CD4-positive, alpha-beta T cell treated with Interleukin-4 for 4 hours (primary cell): ENCODE data around the gene AGT.

Experiments used
- DNase-seq: peaks from one replicate; pipeline ENCODE4 v3.0.0-alpha.2; 2020

Gene AGT

GRCh38 chr1:230713915-230714764, at the start of gene AGT:
TSS of gene AGT (minus strand) at chr1:230714122. CDS start at chr1:230710823, 3,299 bp downstream.
- DNase-seq = no peak

- no peak for DNase-seq
Measured at GRCh38 chr1:230761443-230762167, 47.7 kb upstream of the AGT start.

- DNase-seq = no peak
Measured at GRCh38 chr1:230760360-230760827, 46.5 kb upstream of the AGT start.

GRCh38 chr1:230759369-230760065, 45.6 kb upstream of the AGT start:
- no peak for DNase-seq

DNA sequence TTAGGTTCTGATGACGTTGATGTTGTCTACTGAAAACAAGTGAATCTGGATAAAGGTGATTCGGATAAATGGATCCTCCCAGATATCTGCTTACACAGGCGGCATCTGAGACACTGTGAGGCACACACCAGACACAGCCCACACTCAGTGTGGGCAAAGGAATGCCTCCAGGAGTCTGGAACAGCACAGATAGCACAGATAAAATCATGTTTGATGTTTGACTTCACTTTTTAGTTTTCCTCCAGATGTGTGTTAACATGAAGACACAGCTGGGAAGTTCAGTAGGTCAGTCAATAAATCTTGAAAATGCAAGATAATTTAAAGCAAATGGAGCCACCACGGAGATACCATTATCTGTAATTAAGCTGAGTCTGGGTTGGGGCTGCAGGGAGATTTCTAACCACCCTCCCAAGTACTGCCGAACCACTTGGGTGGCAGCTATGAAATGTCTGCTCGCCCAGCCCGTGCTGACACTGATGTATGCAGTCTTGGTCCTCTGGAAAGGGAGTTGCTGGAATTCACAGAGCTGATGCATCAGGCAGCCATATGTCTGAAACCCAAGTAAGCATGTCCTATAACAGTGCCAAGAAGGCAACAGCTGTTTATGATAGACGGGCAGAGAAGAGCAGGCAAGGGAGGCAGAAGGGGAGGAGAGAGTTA, 44.9 kb upstream of the AGT start:
- no peak for DNase-seq

GRCh38 chr1:230757856-230758708, 44.2 kb upstream of the AGT start:
- DNase-seq = no peak

DNA sequence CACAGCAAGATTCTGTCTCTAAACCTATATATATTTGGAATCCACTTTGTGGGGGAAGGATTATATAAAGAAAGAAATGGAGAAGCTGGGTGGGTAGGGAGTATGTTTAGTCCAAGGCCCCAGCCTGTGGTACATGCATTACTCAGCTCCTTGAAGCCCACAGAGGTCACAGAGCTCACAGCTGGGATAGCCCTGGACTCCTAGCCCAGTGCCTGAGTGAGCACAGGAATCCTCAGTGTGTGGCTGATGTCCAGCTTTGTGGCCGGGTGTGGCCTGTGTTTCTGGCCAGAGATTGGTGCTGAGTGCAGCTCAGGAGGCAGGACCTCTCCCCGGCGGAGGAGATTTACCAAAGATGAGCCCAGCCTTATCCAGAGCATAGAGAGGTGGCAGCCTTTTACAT, 40.9 kb upstream of the AGT start:
- no peak for DNase-seq

- peak; percentile 6 for DNase-seq
Measured at GRCh38 chr1:230753586-230754251, 39.8 kb upstream of the AGT start.

DNA sequence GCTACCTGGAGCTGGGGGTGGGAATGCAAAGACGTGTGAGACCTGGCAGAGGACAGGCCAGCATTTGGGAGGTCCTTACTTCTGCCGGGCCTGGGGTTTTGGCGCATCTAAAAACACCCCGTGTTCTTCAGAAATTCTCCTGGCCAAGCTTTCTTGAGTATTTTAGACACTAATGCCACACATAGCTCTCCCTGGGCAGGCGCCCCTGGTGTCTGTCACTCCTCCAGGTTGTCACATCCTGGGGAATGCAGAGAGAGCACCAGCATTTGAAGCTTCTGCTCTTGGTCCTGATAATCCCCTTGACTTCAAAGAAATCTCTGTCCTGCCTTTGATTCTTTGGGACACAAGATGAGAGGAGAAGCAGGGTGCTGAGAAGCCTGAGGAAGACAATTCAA, 39.3 kb upstream of the AGT start:
- no peak for DNase-seq

DNA sequence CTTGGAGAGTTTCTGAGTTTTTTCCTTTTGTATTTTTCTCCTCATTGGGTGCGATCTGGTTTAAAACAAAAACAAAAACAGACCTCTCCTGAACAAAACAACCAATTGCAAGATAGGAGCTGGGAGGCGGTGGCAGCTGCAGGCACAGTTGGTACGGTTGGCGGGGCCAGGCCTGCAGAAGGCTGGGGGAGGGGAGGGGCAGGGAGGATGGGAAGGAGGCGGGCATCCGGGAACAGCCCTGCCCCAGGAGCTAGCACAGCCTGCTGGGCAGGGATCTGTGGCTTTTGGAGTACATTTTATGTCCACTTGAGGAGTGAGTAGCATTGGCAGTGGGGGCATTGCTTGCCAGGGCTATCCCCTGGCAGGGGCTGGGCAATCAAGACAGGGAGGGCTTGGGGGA, 38.5 kb upstream of the AGT start:
- no peak for DNase-seq

DNA sequence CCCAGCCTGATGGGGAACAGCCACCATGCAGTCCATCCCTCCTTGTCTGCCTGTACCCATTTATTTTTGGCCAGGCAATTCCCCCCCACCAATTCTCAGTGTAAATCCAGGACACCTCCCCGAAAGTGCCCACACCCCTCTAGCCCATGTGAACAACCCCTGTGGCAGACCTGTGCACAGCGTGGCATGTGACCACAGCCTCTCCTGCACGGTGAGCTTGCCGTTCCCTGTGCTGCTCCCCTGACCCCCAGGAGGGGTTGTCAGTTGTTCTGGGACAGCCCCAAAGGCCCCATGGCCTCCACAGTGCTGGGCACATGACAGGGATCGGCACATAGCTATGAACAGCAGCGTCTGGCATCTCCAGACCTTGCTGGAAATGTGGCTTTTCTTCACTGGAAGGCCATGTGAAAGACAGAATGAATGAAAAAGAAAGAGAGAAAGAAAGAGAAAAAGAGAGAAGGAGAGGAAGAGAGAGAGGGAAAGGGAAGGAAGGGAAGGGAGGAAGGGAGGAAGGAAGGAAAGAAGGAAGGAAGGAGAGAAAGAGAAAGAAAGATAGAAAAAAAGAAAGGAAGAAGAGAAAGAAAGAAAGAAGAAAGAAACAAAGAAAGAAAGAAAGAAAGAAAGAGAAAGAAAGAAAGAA, 37.2 kb upstream of the AGT start:
- no peak for DNase-seq

DNA sequence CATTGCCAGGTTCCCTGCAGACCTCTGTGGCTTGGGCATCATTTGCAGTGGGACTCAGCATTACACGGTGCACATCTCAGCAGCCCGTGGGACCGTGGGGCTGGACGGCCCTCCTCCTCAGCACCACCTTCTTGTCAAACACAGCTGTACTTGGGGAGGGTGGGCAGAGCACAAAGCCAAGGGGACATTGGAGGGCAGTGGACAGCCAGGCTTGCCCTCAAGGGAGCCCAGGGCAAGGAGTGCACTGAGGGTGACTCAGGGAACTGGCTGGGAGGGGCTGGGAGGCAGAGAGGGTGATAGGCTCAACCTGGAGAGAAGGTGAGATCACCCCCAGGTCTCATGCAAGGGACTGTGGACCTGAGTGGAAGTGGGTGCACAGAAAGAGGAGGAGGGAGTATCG, 36.7 kb upstream of the AGT start:
- DNase-seq = no peak

- DNase-seq = no peak
Measured at GRCh38 chr1:230749635-230750034, 35.7 kb upstream of the AGT start.

DNA sequence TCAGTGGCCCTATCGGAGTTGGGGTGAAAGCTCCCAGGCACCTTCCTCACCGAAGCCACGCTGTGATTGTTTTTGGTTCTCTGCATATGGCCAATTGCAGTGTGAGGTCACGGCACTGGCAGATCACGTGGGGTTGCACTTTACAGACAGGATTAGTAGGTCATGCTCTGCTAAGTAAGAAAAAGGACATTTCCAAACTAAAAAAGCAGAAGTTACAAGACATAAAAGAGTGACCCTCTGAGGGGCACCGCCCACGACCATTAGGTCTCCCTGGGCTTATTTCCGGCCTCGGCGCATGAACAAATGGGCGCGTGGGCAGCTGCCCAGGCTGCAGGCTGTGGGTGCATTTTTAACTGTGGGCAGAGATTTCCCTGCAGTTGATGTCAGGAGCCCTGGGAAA, 35.2 kb upstream of the AGT start:
- no peak for DNase-seq

DNA sequence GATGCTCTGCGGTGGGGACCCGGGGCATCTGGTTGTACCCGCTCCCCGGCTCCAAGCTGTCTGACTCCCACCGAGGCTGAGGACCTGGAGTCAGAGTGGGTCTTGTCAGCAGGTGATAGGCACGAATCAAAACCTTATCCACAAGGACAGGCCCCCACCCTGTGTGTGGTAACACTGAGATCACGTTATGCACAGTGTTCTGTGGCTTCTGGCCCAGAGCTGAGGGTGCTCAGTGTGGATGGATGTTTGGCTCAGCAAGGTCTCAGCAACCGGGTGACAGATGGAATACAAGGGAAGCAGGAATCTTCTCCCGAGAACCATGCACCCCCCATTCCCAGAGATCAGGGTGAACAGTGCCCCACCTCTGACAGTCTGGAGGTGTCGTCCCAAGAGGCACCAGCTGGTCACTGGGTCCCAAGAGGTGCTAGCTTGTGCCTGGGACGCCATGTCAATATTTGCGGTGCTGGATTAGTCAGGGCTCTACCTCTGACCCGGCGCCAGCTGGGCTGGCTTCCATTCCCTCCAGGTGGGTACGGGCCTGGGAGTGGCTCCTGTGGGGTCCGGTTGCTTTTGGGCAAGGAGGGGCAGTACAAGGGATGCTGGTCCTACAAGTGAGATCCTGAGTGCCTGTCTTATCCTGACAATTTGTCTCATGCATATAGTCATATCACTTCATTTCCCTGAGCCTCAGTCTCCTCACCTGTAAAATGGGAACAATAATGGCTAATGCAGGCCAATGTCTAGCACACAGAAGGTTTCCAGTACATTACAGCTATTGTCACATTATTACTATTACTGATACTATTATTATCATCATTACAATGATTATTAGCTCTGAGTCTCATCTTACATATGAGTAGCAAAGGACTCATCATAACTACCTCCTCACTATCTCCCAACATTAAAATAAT, 34.2 kb upstream of the AGT start:
- no peak for DNase-seq

- no peak for DNase-seq
Measured at GRCh38 chr1:230747127-230747730, 33.3 kb upstream of the AGT start, which contains the start of gene CAPN9. TSS of gene CAPN9 (plus strand) at chr1:230747388. CDS start at chr1:230747497, 109 bp downstream.

- no peak for DNase-seq
Measured at GRCh38 chr1:230746617-230747016, 32.7 kb upstream of the AGT start.

DNA sequence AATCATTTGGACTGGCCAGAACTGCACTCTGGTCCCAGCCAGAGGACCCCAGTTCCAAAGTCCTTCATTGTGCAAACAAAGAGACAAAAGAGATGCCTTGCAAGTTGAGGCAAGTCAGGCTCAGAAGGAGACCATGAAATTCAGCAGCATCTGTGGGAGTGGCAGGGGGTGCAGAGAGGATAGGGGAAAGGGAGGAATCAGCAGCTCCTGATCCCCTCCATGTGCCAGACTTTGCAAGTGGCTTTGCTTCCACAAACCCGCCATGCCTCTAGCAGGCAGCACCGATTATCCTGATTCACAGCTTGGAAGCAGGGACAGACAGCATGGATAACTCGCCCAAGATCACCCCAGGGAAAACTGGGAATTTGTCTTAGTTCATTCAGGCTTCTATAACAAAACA, 31.1 kb upstream of the AGT start:
- DNase-seq = no peak

GRCh38 chr1:230744382-230744781, 30.5 kb upstream of the AGT start:
- DNase-seq = no peak
